GM21515 (cell line): ENCODE data around the gene SMOC1.

Source experiments
- ATAC-seq: cut with Tn5 transposase; IDR thresholded peaks from one replicate; pipeline ENCODE4 v1.9.1; 2021; ENCODE audit not compliant: unreplicated experiment

Gene SMOC1

DNA sequence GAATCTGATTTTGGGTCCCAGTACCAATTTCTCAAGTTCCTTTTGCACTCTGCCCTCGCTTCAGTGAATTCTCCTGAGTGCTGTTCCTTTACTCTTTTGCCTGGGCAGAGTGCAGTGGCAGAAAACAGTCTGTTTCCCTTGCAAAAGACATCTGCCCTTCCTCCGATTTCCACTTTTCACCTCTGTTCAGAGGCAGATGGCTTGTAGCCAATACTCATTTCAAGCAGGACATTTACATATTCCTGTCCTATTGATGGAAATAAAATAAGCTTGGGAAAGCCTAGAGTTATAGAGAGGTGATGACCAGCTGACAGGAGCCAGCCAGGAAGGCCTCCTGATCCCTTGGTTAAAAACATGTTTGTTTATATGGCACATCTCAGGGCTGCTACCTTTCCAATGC, 198.5 kb downstream of the SMOC1 start:
- no peak for ATAC-seq

- no peak for ATAC-seq
These were observed 199.1 kb downstream of the SMOC1 start for GRCh38 chr14:70078329-70078728.

GRCh38 chr14:70080076-70080475, 200.9 kb downstream of the SMOC1 start:
- no peak for ATAC-seq
